HK-2 (cell line): ENCODE measurements around the gene ZCCHC3.
"Not testable (repeated sequence)": the region's sequence is repeated elsewhere in the genome, so short reads cannot be mapped to it uniquely, and the experiment has no call there.

ENCODE experiments used
- DNase-seq: peaks from one replicate; pipeline ENCODE4 v3.0.0-alpha.2; 2018; ENCODE audit not compliant: unreplicated experiment

Gene ZCCHC3

GRCh38 chr20:311609-312008 is 14.2 kb downstream of the ZCCHC3 start:
- DNase-seq: no peak

GRCh38 chr20:312067-312466 is 14.7 kb downstream of the ZCCHC3 start:
- DNase-seq: no peak

GRCh38 chr20:312866-313265 is 15.5 kb downstream of the ZCCHC3 start:
- no peak for DNase-seq

DNA sequence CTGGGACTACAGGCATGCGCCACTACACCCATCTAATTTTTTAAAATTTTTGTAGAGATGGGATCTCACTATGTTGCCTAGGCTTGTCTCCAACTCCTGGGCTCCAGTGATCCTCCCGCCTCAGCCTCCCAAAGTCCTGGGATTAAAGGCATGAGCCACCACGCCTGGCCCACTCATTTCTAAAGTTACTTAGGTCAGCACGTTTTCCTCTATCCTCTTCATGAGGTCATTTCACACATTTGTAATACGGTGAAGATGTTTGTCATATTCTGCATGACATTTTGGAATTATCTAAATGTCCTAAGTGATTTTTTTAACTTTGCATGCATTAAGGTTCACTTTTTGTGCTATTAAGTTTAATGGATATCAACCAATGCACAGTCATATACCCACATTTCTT is 16.0 kb downstream of the ZCCHC3 start:
- no peak for DNase-seq

DNA sequence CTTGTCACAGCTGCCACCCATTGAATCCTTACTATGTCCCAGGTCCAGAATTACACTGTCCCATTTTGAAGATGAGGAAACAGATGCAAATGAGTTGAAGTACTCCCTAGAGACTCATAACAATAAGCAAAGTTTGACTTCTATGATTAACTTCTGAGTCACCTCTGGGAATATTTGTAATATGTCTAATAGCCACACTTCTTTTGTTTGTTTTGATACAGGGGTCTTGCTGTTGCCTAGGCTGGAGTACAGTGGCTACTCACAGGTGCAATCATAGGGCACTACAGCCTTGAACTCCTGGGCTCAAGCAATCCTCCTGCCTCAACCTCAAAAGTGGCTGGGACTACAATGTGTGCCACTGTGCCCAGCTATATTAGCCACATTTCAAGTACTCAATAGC is 16.6 kb downstream of the ZCCHC3 start:
- no peak for DNase-seq

GRCh38 chr20:316316-317068 is 19.1 kb downstream of the ZCCHC3 start:
- no peak for DNase-seq

- peak; percentile 97 for DNase-seq
Observed at GRCh38 chr20:324177-325044, 27.0 kb downstream of the ZCCHC3 start.

GRCh38 chr20:325045-325888 is 27.9 kb downstream of the ZCCHC3 start, which contains the start of gene SOX12:
SOX12 (plus strand) TSS chr20:325552; CDS start chr20:325925, 373 bp downstream.
- DNase-seq: peak; percentile 99

DNA sequence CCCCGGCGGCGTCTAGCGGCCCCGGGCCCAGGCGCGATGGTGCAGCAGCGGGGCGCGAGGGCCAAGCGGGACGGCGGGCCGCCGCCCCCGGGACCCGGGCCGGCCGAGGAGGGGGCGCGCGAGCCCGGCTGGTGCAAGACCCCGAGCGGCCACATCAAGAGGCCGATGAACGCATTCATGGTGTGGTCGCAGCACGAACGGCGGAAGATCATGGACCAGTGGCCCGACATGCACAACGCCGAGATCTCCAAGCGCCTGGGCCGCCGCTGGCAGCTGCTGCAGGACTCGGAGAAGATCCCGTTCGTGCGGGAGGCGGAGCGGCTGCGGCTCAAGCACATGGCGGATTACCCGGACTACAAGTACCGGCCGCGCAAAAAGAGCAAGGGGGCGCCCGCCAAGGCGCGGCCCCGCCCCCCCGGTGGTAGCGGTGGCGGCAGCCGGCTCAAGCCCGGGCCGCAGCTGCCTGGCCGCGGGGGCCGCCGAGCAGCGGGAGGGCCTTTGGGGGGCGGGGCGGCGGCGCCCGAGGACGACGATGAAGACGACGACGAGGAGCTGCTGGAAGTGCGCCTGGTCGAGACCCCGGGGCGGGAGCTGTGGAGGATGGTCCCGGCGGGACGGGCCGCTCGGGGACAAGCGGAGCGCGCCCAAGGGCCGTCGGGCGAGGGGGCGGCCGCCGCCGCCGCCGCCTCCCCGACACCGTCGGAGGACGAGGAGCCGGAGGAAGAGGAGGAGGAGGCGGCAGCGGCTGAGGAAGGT is 28.7 kb downstream of the ZCCHC3 start:
- peak; percentile 73 for DNase-seq

DNA sequence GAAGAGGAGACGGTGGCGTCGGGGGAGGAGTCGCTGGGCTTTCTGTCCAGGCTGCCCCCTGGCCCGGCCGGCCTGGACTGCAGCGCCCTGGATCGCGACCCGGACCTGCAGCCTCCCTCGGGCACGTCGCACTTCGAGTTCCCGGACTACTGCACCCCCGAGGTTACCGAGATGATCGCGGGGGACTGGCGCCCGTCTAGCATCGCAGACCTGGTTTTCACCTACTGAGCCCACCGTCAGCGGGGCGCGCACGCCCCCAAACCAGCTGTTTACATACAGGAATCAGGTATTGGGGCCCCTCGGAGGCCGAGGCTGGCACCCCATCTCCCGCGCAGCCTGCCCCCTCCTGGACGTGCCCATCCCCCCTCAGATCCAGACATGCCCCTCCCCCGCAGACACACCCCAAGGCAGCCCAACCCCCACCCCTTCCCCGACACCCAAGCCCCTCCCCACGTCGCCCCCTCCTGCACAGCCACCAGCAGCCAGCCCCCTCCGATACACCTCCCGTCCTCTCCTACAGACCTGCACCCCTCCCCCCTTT is 29.3 kb downstream of the ZCCHC3 start:
- DNase-seq: no peak

- peak; percentile 95 for DNase-seq
Observed at GRCh38 chr20:327186-328026, 30.0 kb downstream of the ZCCHC3 start.

- DNase-seq: no peak
Observed at GRCh38 chr20:328027-328974, 30.9 kb downstream of the ZCCHC3 start.

DNA sequence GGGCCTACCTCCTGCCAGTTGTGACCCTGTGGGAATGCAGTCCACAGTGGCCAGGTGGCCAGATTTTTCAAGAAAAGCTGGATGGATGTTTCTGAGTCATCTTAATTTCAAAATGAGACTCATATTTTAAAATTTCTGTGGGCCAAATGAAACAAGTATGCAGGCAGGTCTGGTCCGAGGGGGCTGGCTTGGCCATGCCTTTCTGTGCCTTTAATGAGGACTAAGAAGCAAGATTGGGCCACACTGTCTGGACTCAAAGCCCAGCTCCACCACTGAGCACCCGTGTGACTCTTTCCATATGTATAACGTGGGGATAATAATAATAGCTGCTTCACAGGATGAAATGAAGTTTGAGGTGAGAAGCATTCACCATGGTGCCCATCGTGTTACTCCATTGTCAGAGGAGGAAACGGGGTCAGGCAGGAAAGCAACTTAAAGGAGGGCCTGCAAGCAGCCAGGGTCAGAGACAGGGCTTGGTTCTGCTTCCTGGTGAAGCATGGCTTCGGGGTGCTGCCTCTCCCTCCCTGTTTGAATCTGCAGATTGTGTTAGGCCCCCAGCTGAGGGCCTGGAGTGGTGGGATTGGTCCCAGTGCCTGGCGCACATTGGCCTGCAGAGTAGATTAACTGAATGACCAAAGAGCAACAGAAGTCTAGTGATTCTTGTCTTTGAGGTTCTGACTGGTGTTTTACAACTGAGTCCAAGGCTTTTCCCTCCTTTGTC is 31.8 kb downstream of the ZCCHC3 start:
- DNase-seq: no peak

DNA sequence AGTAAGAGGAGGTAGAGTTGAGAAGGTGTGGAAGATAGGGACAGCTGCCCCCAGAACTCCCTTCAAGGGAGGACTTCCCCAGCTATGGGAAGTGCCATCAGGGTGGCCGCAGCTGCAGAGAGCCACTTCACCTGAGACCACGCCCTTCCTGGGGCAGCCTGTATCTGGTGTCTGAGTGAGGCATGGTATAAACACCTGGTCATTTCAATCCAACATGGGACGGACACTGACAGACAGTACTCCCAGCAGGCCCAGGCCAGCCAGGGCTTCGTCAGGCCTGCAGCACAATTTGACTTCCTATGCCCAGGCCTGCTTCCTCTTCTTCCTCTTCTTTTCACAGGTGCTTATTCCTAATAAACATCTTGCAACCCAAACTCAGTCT is 32.5 kb downstream of the ZCCHC3 start:
- peak; percentile 11 for DNase-seq

DNA sequence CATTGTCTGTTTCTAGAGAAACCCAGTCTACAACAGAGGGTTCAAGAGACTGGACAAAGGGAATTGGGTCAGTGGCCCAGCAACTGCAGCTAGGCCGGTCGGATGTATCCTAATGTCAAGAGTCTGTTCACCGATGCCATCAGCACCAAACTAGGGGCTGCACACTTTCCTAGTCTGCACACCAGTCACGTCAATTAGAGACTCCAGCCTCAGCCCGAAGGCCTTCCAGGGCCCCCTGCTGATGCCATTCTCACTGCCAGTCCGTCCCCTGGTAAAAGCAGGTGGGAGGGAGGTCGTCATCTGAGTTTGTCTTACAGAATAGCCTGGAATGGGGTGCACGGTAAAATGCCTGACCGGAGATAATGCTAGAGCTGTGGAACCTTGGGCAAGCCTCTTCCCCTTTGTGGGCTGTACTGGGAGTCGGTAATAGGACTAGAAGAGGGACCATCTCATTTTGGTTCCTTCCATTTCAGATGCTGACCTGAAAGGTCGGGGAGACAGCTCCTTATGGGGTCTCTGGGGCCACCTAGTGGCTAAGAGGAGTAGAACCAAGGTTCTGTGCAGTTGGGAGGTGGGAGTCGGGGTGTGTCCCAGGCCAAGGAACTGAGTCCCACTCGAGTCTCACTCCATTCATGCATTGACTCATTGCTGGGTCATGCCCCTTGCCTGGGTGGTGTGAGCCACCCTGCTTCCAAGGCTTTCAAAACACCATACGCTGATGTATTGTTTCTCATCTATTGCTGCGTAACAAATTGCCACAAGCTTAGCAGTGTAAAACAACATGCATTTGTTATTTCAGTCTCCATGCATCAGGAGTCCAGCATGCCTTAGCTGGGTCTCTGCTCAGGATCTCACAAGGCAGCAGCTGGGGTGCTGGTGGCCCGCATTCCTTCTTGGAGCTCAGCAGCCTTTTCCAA is 33.1 kb downstream of the ZCCHC3 start:
- DNase-seq: peak; percentile 68

- DNase-seq: no peak
Observed at GRCh38 chr20:334578-334977, 37.2 kb downstream of the ZCCHC3 start.

- not testable (repeated sequence) for DNase-seq
Observed at GRCh38 chr20:336040-336439, 38.7 kb downstream of the ZCCHC3 start.
